Measurements from ENCODE around the gene DNAAF6.

GRCh38 chrX:107168712-107169111 is 37.7 kb upstream of the DNAAF6 start:
- TF ChIP-seq CTCF (conservative IDR thresholded peaks at IDR 0.05; ENCODE audit: low read depth, low read length) (no peak), EZH2phosphoT487 (IDR thresholded peaks at IDR 0.05; ENCODE audit: borderline replicate concordance, low read length) (no peak), EZH2 (IDR thresholded peaks at IDR 0.05; ENCODE audit: low read length, unreplicated experiment) (no peak)

All from PC-3 (cell line).